Jurkat, Clone E6-1 (cell line): ENCODE measurements around the gene KRTAP5-11.
"Not testable (repeated sequence)": the region's sequence is repeated elsewhere in the genome, so short reads cannot be mapped to it uniquely, and the experiment has no call there.

ENCODE experiments used
- DNase-seq: peaks from one replicate; pipeline ENCODE4 v3.0.0-alpha.2; 2011; ENCODE audit warnings: low read depth, low spot score
- H3K4me3 ChIP-seq: 2 replicates; pipeline ENCODE4 v1.5.1; 2011; ENCODE audit warnings: mild to moderate bottlenecking, low read length, control low read depth, moderate library complexity

KRTAP5-11 gene

GRCh38 chr11:71537977-71538665 is 44.6 kb downstream of the KRTAP5-11 start, which contains the start of gene KRTAP5-8:
KRTAP5-8 (plus strand) TSS chr11:71538025; CDS start chr11:71538056, 31 bp downstream.
- H3K4me3 ChIP-seq, DNase-seq: not testable (repeated sequence)

- no peak overlapping the region for H3K4me3 ChIP-seq
- no peak for DNase-seq
These were observed 45.1 kb downstream of the KRTAP5-11 start for GRCh38 chr11:71537537-71537936.

GRCh38 chr11:71535825-71536224 is 46.9 kb downstream of the KRTAP5-11 start:
- no peak overlapping the region for H3K4me3 ChIP-seq

GRCh38 chr11:71534711-71535608 is 47.7 kb downstream of the KRTAP5-11 start:
- DNase-seq, H3K4me3 ChIP-seq: not testable (repeated sequence)

More at GRCh38 chr11:71535825-71536224, 46.9 kb downstream of the KRTAP5-11 start:
- no peak for DNase-seq

DNA sequence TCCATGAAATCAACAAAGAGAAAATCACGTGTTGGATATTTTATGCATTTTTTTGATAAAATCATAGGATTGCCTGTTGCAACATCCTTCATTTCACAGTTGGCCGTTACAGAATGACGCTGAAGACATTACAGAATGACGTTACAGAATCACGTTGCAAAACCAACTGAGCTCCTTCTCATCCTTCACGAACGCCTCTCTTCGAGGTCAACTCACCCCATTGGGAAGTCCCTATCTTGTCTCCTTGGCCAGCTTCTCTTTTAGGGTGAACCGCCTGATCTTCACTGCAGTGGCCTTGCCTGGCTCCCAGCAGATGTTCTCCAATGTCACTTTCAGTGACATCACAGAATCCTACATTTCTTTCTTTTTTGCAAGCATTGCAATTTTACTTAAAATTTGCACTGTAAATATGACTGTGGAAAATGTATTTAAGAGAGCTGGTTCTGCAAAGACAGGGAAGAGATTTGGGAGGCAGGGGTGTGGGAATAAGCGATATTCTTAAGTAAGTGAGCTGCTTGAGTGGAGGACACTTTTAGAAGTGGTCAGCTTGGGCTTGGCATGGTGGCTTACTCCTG is 50.6 kb downstream of the KRTAP5-11 start:
- no peak for DNase-seq

More for the DNA sequence above, 50.6 kb downstream of the KRTAP5-11 start:
- H3K4me3 ChIP-seq: no peak overlapping the region
